HEK293 (cell line): Measurements from ENCODE around the gene NIT2.

Experiments
- CTCF ChIA-PET: fragments of 350-600 bp; formaldehyde crosslinking; extraction: SDS; loops from one replicate; lab custom pipeline; 2021; ENCODE audit warnings: antibody characterized with exemption; lab: Yijun Ruan, JAX
- POLR2A ChIA-PET: fragments of 300-600 bp; formaldehyde crosslinking; extraction: SDS; loops from one replicate; lab custom pipeline; 2020; ENCODE audit warnings: antibody characterized with exemption, inconsistent platforms; lab: Yijun Ruan, JAX
- H3K27ac ChIP-seq: fragments of 200-500 bp; sonication (Bioruptor generic); 2 replicates; pipeline ENCODE4 v1.5.1; 2014; ENCODE audit warnings: low read depth, low read length, control low read depth, inconsistent platforms; ENCODE audit errors: extremely low read depth
- H3K36me3 ChIP-seq, 2 experiments: fragments of 200-500 bp in 1 of 2; sonication (Bioruptor generic) in 1 of 2; 1 replicate in 1 of 2; 2 replicates in 1 of 2; pipeline ENCODE4 v1.5.1; 2014 to 2017; ENCODE audit warnings: inconsistent platforms in 2 of 2, low read length in 2 of 2; ENCODE audit not compliant: control insufficient read depth in 2 of 2, insufficient read depth in 1 of 2
- H3K4me1 ChIP-seq: fragments of 200-500 bp; sonication (Bioruptor generic); 2 replicates; pipeline ENCODE4 v1.5.1; 2014; ENCODE audit warnings: mild to moderate bottlenecking, low read length, inconsistent platforms; ENCODE audit not compliant: control insufficient read depth, insufficient read depth
- H3K4me3 ChIP-seq: 2 replicates; pipeline ENCODE4 v1.5.1; 2011; ENCODE audit warnings: low read depth, mild to moderate bottlenecking, control low read depth, low read length, moderate library complexity
- H3K9me3 ChIP-seq: fragments of 200-500 bp; sonication (Bioruptor generic); 2 replicates; pipeline ENCODE4 v1.5.1; 2014; ENCODE audit warnings: low read depth, low read length, inconsistent platforms; ENCODE audit not compliant: control insufficient read depth, insufficient read depth
- IKZF3 ChIP-seq: fragments of 450-650 bp; IDR thresholded peaks from 2 replicates; pipeline ENCODE4 v1.5.0; 2018; ENCODE audit warnings: missing biosample characterization, mild to moderate bottlenecking, missing genetic modification characterization, moderate library complexity
- KLF17 ChIP-seq: fragments of 450-650 bp; formaldehyde crosslinking; IDR thresholded peaks from 2 replicates; pipeline ENCODE4 v1.5.1; 2016; ENCODE audit warnings: missing biosample characterization, missing genetic modification characterization
- MEIS1 ChIP-seq: sonication (generic); formaldehyde crosslinking; IDR thresholded peaks from 2 replicates; pipeline ENCODE4 v1.8.1; 2022; ENCODE audit warnings: missing genetic modification reagents, mild to moderate bottlenecking, borderline replicate concordance
- PATZ1 ChIP-seq: fragments of 450-650 bp; formaldehyde crosslinking; IDR thresholded peaks from 2 replicates; pipeline ENCODE4 v1.5.1; 2016; ENCODE audit warnings: missing biosample characterization, missing genetic modification characterization
- SETDB1 ChIP-seq: IDR thresholded peaks from one replicate; pipeline ENCODE4 v1.6.1; 2017; ENCODE audit warnings: mild to moderate bottlenecking, low read length, moderate library complexity, mixed read lengths; ENCODE audit not compliant: insufficient read length
- SP2 ChIP-seq: fragments of 450-650 bp; formaldehyde crosslinking; IDR thresholded peaks from 2 replicates; pipeline ENCODE4 v1.5.1; 2016; ENCODE audit warnings: missing biosample characterization, missing genetic modification characterization
- SP3 ChIP-seq: fragments of 450-650 bp; formaldehyde crosslinking; IDR thresholded peaks from 2 replicates; pipeline ENCODE4 v1.5.1; 2016; ENCODE audit warnings: missing biosample characterization, missing genetic modification characterization
- TCF7L2 ChIP-seq: IDR thresholded peaks from 2 replicates; pipeline ENCODE4 v1.6.1; 2011; ENCODE audit warnings: low read depth, mild to moderate bottlenecking, inconsistent platforms, low read length, moderate library complexity, borderline replicate concordance
- TRIM28 ChIP-seq: IDR thresholded peaks from 2 replicates; pipeline ENCODE4 v1.6.1; 2011; ENCODE audit warnings: low read length, control low read depth, borderline replicate concordance
- ZBTB10 ChIP-seq: fragments of 450-650 bp; formaldehyde crosslinking; IDR thresholded peaks from 2 replicates; pipeline ENCODE4 v1.5.1; 2016; ENCODE audit warnings: missing biosample characterization, missing genetic modification characterization
- ZBTB21 ChIP-seq: fragments of 450-650 bp; formaldehyde crosslinking; IDR thresholded peaks from 2 replicates; pipeline ENCODE4 v1.5.1; 2017; ENCODE audit warnings: missing biosample characterization, missing genetic modification characterization
- ZFP3 ChIP-seq: fragments of 450-650 bp; formaldehyde crosslinking; IDR thresholded peaks from 2 replicates; pipeline ENCODE4 v1.5.1; 2016; ENCODE audit warnings: low read depth, missing biosample characterization, missing genetic modification characterization
- ZNF114 ChIP-seq: fragments of 450-650 bp; formaldehyde crosslinking; IDR thresholded peaks from 2 replicates; pipeline ENCODE4 v1.5.0; 2017; ENCODE audit warnings: missing biosample characterization, missing genetic modification characterization
- ZNF133 ChIP-seq: fragments of 450-650 bp; formaldehyde crosslinking; IDR thresholded peaks from 2 replicates; pipeline ENCODE4 v1.5.1; 2016; ENCODE audit warnings: missing biosample characterization, missing genetic modification characterization
- ZNF202 ChIP-seq: fragments of 450-650 bp; formaldehyde crosslinking; IDR thresholded peaks from 2 replicates; pipeline ENCODE4 v1.5.1; 2016; ENCODE audit warnings: missing biosample characterization, missing genetic modification characterization, borderline replicate concordance
- ZNF239 ChIP-seq: fragments of 450-650 bp; formaldehyde crosslinking; IDR thresholded peaks from 2 replicates; pipeline ENCODE4 v1.5.1; 2016; ENCODE audit warnings: missing biosample characterization, missing genetic modification characterization
- ZNF362 ChIP-seq: fragments of 450-650 bp; formaldehyde crosslinking; IDR thresholded peaks from 2 replicates; pipeline ENCODE4 v1.5.1; 2016; ENCODE audit warnings: missing biosample characterization, missing genetic modification characterization
- ZNF366 ChIP-seq: fragments of 450-650 bp; formaldehyde crosslinking; conservative IDR thresholded peaks from 2 replicates; pipeline ENCODE4 v1.5.1; 2016; ENCODE audit warnings: missing biosample characterization, missing genetic modification characterization
- ZNF394 ChIP-seq: fragments of 450-650 bp; formaldehyde crosslinking; IDR thresholded peaks from 2 replicates; pipeline ENCODE4 v1.5.1; 2016; ENCODE audit warnings: missing biosample characterization, missing genetic modification characterization, mild to moderate bottlenecking, moderate library complexity, borderline replicate concordance
- ZNF544 ChIP-seq: fragments of 450-650 bp; formaldehyde crosslinking; IDR thresholded peaks from 2 replicates; pipeline ENCODE4 v1.5.0; 2017; ENCODE audit warnings: missing biosample characterization, missing genetic modification characterization
- ZNF548 ChIP-seq: fragments of 450-650 bp; formaldehyde crosslinking; IDR thresholded peaks from 2 replicates; pipeline ENCODE4 v1.5.1; 2016; ENCODE audit warnings: missing biosample characterization, missing genetic modification characterization
- ZNF571 ChIP-seq: fragments of 450-650 bp; formaldehyde crosslinking; IDR thresholded peaks from 2 replicates; pipeline ENCODE4 v1.5.0; 2017; ENCODE audit warnings: missing biosample characterization, missing genetic modification characterization
- ZNF585B ChIP-seq: fragments of 450-650 bp; formaldehyde crosslinking; IDR thresholded peaks from 2 replicates; pipeline ENCODE4 v1.5.1; 2016; ENCODE audit warnings: missing biosample characterization, missing genetic modification characterization
- ZNF791 ChIP-seq: fragments of 450-650 bp; formaldehyde crosslinking; IDR thresholded peaks from 2 replicates; pipeline ENCODE4 v1.5.1; 2016; ENCODE audit warnings: missing biosample characterization, missing genetic modification characterization
- ZNF830 ChIP-seq: fragments of 450-650 bp; IDR thresholded peaks from 2 replicates; pipeline ENCODE4 v1.5.0; 2018; ENCODE audit warnings: missing biosample characterization, missing genetic modification characterization, low read depth, mild to moderate bottlenecking, moderate library complexity
- ZNF837 ChIP-seq: fragments of 450-650 bp; formaldehyde crosslinking; IDR thresholded peaks from 2 replicates; pipeline ENCODE4 v1.5.1; 2016; ENCODE audit warnings: missing biosample characterization, missing genetic modification characterization

NIT2 gene

DNA sequence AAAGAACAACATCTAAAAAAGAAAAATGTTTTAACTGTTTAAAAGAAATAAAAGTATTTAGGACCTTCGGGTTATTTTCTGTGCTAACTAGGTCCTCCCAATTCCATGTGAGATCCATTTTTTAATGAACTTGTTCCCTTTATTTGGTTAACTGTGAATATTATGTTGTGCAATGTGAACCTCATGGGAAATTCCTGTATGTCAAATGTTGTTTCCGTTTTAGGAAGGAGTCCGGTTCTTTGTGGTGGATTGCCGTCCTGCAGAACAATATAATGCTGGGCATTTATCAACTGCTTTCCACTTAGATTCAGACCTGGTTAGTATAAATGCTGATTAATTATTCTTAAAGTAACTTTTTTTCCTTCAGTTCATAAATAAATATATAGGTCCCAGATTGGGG is 35.5 kb upstream of the NIT2 start:
- POLR2A ChIA-PET: no interaction called here
- H3K27ac ChIP-seq: no peak overlapping the region
- no peaks in the 10 kb centered on the region for H3K4me1 ChIP-seq
- H3K4me3 ChIP-seq: no peak overlapping the region
- no peaks in the 10 kb centered on the region for H3K9me3 ChIP-seq
- TF ChIP-seq ZNF837 (no peak), TRIM28 (no peak), ZNF544 (tag by site-specific recombination) (no peak), ZNF571 (tag by site-specific recombination) (no peak), MEIS1 (CRISPR knock-in tag) (no peak), TCF7L2 (no peak), ZBTB21 (tag by site-specific recombination) (no peak), SP3 (tag by site-specific recombination) (no peak), ZNF830 (tag by site-specific recombination) (no peak), KLF17 (tag by site-specific recombination) (no peak), IKZF3 (no peak), ZNF791 (tag by site-specific recombination) (no peak), ZNF362 (no peak), ZNF394 (tag by site-specific recombination) (no peak), ZNF114 (tag by site-specific recombination) (no peak), ZNF239 (tag by site-specific recombination) (no peak), ZNF202 (tag by site-specific recombination) (no peak), ZNF585B (tag by site-specific recombination) (no peak), ZNF548 (tag by site-specific recombination) (no peak)
- H3K36me3 ChIP-seq: peaks cover 8 to 52% of the 10 kb centered on the region in 2 experiments; a peak in 2 of 3 replicates
- CTCF ChIA-PET: interaction anchor here (0.9 to 1.1 kb wide), 3 partner anchors 12 to 17 kb away, joined by 3 to 4 read pairs (median 3); no protein-coding TSS in a partner anchor

DNA sequence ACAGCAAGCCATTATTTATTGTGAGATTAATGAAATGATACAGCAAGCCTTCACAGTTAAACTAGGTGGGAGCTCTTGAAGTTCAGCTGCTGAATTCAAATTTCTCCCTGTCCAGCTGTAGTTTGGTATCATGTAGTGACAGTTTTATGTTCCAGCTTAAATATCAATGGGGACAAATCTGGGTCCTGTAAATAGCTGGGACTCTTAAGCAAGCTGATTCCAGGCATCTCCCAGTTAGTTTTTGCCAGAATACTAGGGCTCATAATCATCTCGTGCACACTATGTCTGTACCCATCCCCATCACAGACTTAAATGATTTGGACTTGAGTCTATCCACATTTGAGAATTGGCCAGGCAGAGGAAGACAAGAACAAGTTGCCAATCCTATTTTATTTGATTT is 27.9 kb upstream of the NIT2 start:
- CTCF ChIA-PET: no interaction called here
- H3K9me3 ChIP-seq: no peaks in the 10 kb centered on the region
- H3K4me3 ChIP-seq: no peak overlapping the region
- TF ChIP-seq SP2 (tag by site-specific recombination) (no peak), ZNF366 (no peak), ZBTB21 (tag by site-specific recombination) (no peak), ZNF133 (tag by site-specific recombination) (no peak), PATZ1 (no peak), ZBTB10 (tag by site-specific recombination) (no peak), ZFP3 (tag by site-specific recombination) (no peak), SETDB1 (no peak)
- peaks cover 0 to 35% of the 10 kb centered on the region in 2 experiments; a peak in 2 of 3 replicates for H3K36me3 ChIP-seq
- no peaks in the 10 kb centered on the region for H3K4me1 ChIP-seq
- H3K27ac ChIP-seq: no peak overlapping the region
- POLR2A ChIA-PET: no interaction called here
